HG03196 (cell line): ENCODE results near the gene FOXC2.

Experiments
- ATAC-seq: cut with Tn5 transposase; IDR thresholded peaks from one replicate; pipeline ENCODE4 v1.9.1; 2021; ENCODE audit not compliant: unreplicated experiment

FOXC2 gene

GRCh38 chr16:86571530-86571915 lies 4.9 kb downstream of the FOXC2 start:
- no peak for ATAC-seq

- no peak for ATAC-seq
Measured at GRCh38 chr16:86572041-86572521, 5.5 kb downstream of the FOXC2 start.

GRCh38 chr16:86572606-86573005 lies 6.0 kb downstream of the FOXC2 start:
- no peak for ATAC-seq

GRCh38 chr16:86573215-86573614 lies 6.6 kb downstream of the FOXC2 start:
- no peak for ATAC-seq

GRCh38 chr16:86573646-86574508 lies 7.2 kb downstream of the FOXC2 start:
- no peak for ATAC-seq

GRCh38 chr16:86574646-86575045 lies 8.0 kb downstream of the FOXC2 start:
- no peak for ATAC-seq

GRCh38 chr16:86575095-86575685 lies 8.6 kb downstream of the FOXC2 start:
- no peak for ATAC-seq

GRCh38 chr16:86575754-86576557 lies 9.3 kb downstream of the FOXC2 start:
- no peak for ATAC-seq

GRCh38 chr16:86576591-86577313 lies 10.1 kb downstream of the FOXC2 start:
- ATAC-seq = no peak

- ATAC-seq = no peak
Measured at GRCh38 chr16:86577314-86577971, 10.8 kb downstream of the FOXC2 start.

GRCh38 chr16:86578061-86578599 lies 11.5 kb downstream of the FOXC2 start, which contains the start of gene FOXL1:
FOXL1 (plus strand) TSS chr16:86578549; CDS start chr16:86578724, 175 bp downstream.
- no peak for ATAC-seq

GRCh38 chr16:86578611-86579267 lies 12.1 kb downstream of the FOXC2 start:
- no peak for ATAC-seq

- ATAC-seq = no peak
Measured at GRCh38 chr16:86579268-86580062, 12.8 kb downstream of the FOXC2 start.

- no peak for ATAC-seq
Measured at GRCh38 chr16:86580063-86580790, 13.6 kb downstream of the FOXC2 start.

- ATAC-seq = no peak
Measured at GRCh38 chr16:86580791-86581170, 14.2 kb downstream of the FOXC2 start.

GRCh38 chr16:86581458-86581857 lies 14.8 kb downstream of the FOXC2 start:
- ATAC-seq = no peak

- ATAC-seq = no peak
Measured at GRCh38 chr16:86584071-86584685, 17.5 kb downstream of the FOXC2 start.
